Gastrocnemius medialis (tissue), 4 donors: Measurements from ENCODE around the gene MYO3B.

Source experiments
- POLR2A ChIP-seq, 2 donors: fragments of 450-650 bp; IDR thresholded peaks; one replicate each; pipeline ENCODE4 v1.6.1; 2017; ENCODE audit warnings: antibody characterized with exemption in 2 of 2, mild to moderate bottlenecking in 2 of 2, moderate library complexity in 2 of 2
- TF ChIP-seq, protein P1 (sequence below), 5 experiments: fragments of 450-650 bp in 3 of 5; fragments of 200-600 bp in 2 of 5; sonication (generic) in 2 of 5; IDR thresholded peaks in 4 of 5; conservative IDR thresholded peaks in 1 of 5; 1 replicate in 4 of 5; 2 replicates in 1 of 5; pipeline ENCODE4 v1.5.1; 2016 to 2019; ENCODE audit warnings: antibody characterized with exemption in 5 of 5, mild to moderate bottlenecking in 3 of 5, moderate library complexity in 3 of 5

DNA sequence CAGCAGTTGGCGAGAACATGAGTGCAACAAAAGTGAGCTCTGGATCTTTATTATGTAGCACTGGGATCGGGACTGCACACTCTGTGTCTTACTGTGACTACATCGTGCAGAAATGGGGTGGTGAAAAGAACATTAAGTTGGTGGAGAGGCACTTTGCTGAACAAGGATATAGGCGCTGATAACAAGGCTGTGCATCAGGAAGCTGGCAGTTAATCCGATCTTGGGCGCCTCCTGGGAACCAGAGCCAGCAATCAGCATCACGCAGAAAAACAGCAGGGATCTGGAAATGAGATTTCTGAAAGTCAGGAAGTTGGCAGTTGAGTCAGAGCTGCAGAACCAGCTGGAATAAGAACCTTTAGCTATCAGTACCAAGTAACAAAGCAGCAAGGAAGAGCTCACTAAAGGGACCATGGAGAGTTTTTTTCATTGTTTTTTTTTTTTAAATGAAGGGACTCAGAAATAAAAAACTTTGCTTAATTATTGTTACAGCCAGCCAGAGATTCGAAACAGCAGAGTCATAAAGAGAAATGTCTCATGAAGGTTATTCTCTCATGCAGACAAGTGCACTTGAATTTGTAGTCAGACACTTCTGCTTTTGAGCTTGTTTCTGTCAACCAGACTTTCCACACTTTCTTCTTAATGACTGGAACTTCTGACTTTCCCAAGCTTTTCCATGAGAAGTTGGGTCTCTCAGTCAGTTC is 22.8 kb upstream of the MYO3B start:
- TF ChIP-seq, protein P1, sequence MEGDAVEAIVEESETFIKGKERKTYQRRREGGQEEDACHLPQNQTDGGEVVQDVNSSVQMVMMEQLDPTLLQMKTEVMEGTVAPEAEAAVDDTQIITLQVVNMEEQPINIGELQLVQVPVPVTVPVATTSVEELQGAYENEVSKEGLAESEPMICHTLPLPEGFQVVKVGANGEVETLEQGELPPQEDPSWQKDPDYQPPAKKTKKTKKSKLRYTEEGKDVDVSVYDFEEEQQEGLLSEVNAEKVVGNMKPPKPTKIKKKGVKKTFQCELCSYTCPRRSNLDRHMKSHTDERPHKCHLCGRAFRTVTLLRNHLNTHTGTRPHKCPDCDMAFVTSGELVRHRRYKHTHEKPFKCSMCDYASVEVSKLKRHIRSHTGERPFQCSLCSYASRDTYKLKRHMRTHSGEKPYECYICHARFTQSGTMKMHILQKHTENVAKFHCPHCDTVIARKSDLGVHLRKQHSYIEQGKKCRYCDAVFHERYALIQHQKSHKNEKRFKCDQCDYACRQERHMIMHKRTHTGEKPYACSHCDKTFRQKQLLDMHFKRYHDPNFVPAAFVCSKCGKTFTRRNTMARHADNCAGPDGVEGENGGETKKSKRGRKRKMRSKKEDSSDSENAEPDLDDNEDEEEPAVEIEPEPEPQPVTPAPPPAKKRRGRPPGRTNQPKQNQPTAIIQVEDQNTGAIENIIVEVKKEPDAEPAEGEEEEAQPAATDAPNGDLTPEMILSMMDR (IDR thresholded peaks at IDR 0.05 in 4 of 5, conservative IDR thresholded peaks at IDR 0.05 in 1 of 5), result no peak
- TF ChIP-seq POLR2A (IDR thresholded peaks at IDR 0.05), result no peak
